ENCODE results near the gene VPS16. TPM values are rescaled to one million over a fixed set of nuclear protein-coding genes. Genes with fewer than 3 reads are reported as not detected.

VPS16 gene
- total RNA-seq = 10 to 100 TPM; 35.7 to 40.5 TPM

- Histone ChIP-seq H3K9me3 (no peaks in the 10 kb centered on the region), H3K9ac (ENCODE audit: low read depth in 2 of 2, low read length in 2 of 2) (peak within 1 kb of the TSS; percentile 78 to 91), H3K27me3 (no peaks in the 10 kb centered on the region), H3K4me1 (peaks cover 6% of the 10 kb centered on the region), H3K36me3 (no peaks in the 10 kb centered on the region), H3K27ac (peak within 1 kb of the TSS; percentile 76), H3K4me3 (peak within 1 kb of the TSS; percentile 86)
- TF ChIP-seq CTCF (IDR thresholded peaks at IDR 0.05) = no peak
- peak; percentile 86 for DNase-seq
- intact Hi-C loops (cut with DNase I) = loop anchor here (10.0 kb wide), 1 partner anchor 316 kb away; no protein-coding TSS in a partner anchor
These were observed at the start of gene VPS16, which contains the start of gene PCED1A for GRCh38 chr20:2840138-2840966. Gene VPS16 (plus strand): TSS chr20:2840745. CDS start chr20:2840775, 30 bp downstream. Gene PCED1A (minus strand): TSS chr20:2840655. CDS start chr20:2839912, 743 bp downstream.

- intact Hi-C loops (cut with DNase I) = no loop called here
- no peaks in the 10 kb centered on the region for H3K4me1 ChIP-seq
- no peak for TF ChIP-seq CTCF (IDR thresholded peaks at IDR 0.05)
- H3K36me3 ChIP-seq = no peaks in the 10 kb centered on the region
- H3K27me3 ChIP-seq = peaks cover 3% of the 10 kb centered on the region
- no peak overlapping the region for H3K27ac ChIP-seq
- DNase-seq = no peak
- no peak overlapping the region for H3K9ac ChIP-seq (ENCODE audit: low read depth in 2 of 2, low read length in 2 of 2)
- no peak overlapping the region for H3K4me3 ChIP-seq
- no peaks in the 10 kb centered on the region for H3K9me3 ChIP-seq
These were observed 47.1 kb upstream of the VPS16 start for GRCh38 chr20:2793471-2793870.

- Histone ChIP-seq H3K27me3 (peaks cover 10% of the 10 kb centered on the region), H3K9me3 (no peaks in the 10 kb centered on the region), H3K27ac (no peak overlapping the region), H3K4me1 (no peaks in the 10 kb centered on the region), H3K4me3 (no peak overlapping the region), H3K9ac (ENCODE audit: low read depth in 2 of 2, low read length in 2 of 2) (no peak overlapping the region), H3K36me3 (no peaks in the 10 kb centered on the region)
- no peak for TF ChIP-seq CTCF (IDR thresholded peaks at IDR 0.05)
- intact Hi-C loops (cut with DNase I) = no loop called here
- DNase-seq = no peak
These were observed 46.3 kb upstream of the VPS16 start for GRCh38 chr20:2794202-2794748.

GRCh38 chr20:2794866-2795447 is 45.6 kb upstream of the VPS16 start:
- TF ChIP-seq CTCF (IDR thresholded peaks at IDR 0.05) = no peak
- Histone ChIP-seq H3K27ac (no peak overlapping the region), H3K9ac (ENCODE audit: low read depth in 2 of 2, low read length in 2 of 2) (no peak overlapping the region), H3K4me3 (no peak overlapping the region), H3K36me3 (no peaks in the 10 kb centered on the region), H3K9me3 (no peaks in the 10 kb centered on the region), H3K27me3 (peaks cover 17% of the 10 kb centered on the region), H3K4me1 (no peaks in the 10 kb centered on the region)
- intact Hi-C loops (cut with DNase I) = no loop called here
- no peak for DNase-seq

- Histone ChIP-seq H3K27ac (no peak overlapping the region), H3K27me3 (peaks cover 22% of the 10 kb centered on the region), H3K9ac (ENCODE audit: low read depth in 2 of 2, low read length in 2 of 2) (no peak overlapping the region), H3K9me3 (no peaks in the 10 kb centered on the region), H3K36me3 (no peaks in the 10 kb centered on the region), H3K4me1 (peaks cover 4% of the 10 kb centered on the region), H3K4me3 (no peak overlapping the region)
- DNase-seq = no peak
- intact Hi-C loops (cut with DNase I) = no loop called here
- TF ChIP-seq CTCF (IDR thresholded peaks at IDR 0.05) = no peak
These were observed 45.1 kb upstream of the VPS16 start for GRCh38 chr20:2795451-2795850.

Measured in colonic mucosa (tissue), 4 donors.